Subcutaneous adipose tissue (tissue), 4 donors: Measurements from ENCODE around the gene VWA8. TPM values are rescaled to one million over a fixed set of nuclear protein-coding genes. Genes with fewer than 3 reads are reported as not detected.

Source experiments
- total RNA-seq, 4 donors: library from RNA; depleted of rRNA; stranded (reverse); fragments of >200 nt; gene quantifications; one replicate each; pipeline ENCODE4 v1.1.0, GENCODE V29; 2016
- TF ChIP-seq, protein P1 (sequence below): fragments of 450-650 bp; IDR thresholded peaks from one replicate; pipeline ENCODE4 v1.5.1; 2016; ENCODE audit warnings: low read depth, mild to moderate bottlenecking, control low read depth, antibody characterized with exemption, moderate library complexity

VWA8 gene
- total RNA-seq, 4 donors from 2014 or later = 18.1 to 28.3 (median 20.3) TPM

GRCh38 chr13:41651413-41652058 lies 309.4 kb downstream of the VWA8 start:
- TF ChIP-seq, protein P1, sequence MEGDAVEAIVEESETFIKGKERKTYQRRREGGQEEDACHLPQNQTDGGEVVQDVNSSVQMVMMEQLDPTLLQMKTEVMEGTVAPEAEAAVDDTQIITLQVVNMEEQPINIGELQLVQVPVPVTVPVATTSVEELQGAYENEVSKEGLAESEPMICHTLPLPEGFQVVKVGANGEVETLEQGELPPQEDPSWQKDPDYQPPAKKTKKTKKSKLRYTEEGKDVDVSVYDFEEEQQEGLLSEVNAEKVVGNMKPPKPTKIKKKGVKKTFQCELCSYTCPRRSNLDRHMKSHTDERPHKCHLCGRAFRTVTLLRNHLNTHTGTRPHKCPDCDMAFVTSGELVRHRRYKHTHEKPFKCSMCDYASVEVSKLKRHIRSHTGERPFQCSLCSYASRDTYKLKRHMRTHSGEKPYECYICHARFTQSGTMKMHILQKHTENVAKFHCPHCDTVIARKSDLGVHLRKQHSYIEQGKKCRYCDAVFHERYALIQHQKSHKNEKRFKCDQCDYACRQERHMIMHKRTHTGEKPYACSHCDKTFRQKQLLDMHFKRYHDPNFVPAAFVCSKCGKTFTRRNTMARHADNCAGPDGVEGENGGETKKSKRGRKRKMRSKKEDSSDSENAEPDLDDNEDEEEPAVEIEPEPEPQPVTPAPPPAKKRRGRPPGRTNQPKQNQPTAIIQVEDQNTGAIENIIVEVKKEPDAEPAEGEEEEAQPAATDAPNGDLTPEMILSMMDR = no peak

DNA sequence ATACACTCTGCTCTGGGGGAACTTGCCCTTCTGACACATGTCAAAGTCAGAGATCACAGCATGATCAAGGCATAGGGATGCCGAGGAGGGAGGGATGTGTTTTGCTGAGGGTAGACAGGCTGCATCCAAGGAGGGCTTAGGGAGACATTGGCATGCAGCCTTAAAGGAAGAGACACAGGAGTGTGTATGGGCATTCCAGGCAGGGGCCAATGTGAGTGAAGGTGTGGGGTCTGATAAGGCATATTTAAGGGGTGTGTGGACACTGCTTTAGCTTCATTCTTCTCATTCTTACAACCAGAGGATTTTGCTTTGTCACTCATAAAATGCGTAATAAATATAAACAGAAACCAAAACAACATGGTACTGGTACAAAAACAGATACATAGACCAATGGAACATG lies 310.2 kb downstream of the VWA8 start:
- TF ChIP-seq, protein P1 = no peak

DNA sequence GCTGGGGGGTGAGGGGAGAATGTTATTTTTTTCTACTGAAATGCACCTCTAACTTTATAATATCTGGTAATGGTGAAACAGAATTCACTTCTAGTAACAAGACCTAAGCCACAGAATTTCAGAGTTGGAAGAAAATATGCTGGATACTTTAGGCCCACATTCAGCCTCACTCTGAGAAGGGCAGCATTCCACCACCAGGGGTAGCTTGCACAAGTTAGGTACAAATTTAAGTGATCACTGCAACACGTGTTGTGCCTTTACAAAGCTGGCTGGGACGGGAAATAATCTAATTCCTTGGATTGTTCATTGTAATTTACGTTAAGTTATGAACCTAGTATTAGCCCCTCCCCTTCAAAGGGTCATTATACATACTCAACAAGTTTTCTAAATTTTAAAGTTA lies 311.2 kb downstream of the VWA8 start:
- TF ChIP-seq, protein P1 = no peak

- TF ChIP-seq, protein P1 = no peak
Measured at GRCh38 chr13:41648314-41648935, 312.5 kb downstream of the VWA8 start.

DNA sequence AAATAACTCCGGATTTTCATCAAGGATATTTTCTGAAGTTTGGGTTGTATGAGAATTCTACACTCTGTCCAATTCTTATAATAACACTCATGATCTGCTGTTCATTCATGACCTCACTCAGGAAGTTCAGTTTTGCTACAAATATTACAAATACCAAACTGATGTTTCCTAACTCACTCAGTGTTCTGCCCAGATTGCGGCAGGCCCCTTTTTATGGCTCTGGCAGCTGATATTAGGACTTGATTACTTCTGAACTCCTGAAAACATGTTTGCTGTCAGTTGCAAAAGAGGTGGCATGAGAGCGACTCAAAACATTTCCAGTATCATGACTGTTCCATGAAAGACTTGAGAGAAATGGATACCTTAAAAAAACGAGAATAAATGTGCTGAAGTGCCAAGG lies 315.6 kb downstream of the VWA8 start:
- TF ChIP-seq, protein P1 = no peak

- TF ChIP-seq, protein P1 = no peak
Measured at GRCh38 chr13:41644742-41645141, 316.2 kb downstream of the VWA8 start.

DNA sequence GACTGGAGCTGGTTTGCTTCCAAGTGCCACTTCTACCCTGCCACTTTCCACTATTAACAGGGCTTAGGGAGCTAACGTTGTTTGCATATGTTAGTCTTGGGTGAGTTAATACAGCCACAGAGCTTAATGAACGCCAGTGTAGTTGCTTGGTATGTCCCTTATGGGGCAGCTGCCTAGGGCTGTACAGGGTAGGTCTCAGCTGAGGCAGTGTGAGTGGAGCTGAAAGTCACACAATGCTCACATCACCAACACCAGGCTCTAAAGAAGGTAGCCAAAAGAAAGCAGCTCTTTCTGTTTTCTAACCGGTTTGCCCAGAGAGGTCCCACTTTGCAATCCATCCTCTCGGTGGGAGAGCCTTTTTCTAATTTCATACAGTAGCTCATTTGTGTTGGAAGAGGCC lies 317.4 kb downstream of the VWA8 start:
- TF ChIP-seq, protein P1 = no peak
